ENCODE data around the gene PNMA6F.

Gene PNMA6F

GRCh38 chrX:153305972-153306371, 15.6 kb downstream of the PNMA6F start:
- intact Hi-C loops (cut with DNase I; ENCODE audit: low total_unique reads): no loop called here
- no peak for TF ChIP-seq CTCF (IDR thresholded peaks at IDR 0.05)
- Histone ChIP-seq H3K27me3 (no peaks in the 10 kb centered on the region), H3K27ac (no peak overlapping the region), H3K9me3 (no peaks in the 10 kb centered on the region), H3K4me1 (no peaks in the 10 kb centered on the region), H3K36me3 (no peaks in the 10 kb centered on the region), H3K4me3 (no peak overlapping the region)
- DNase-seq: no peak

GRCh38 chrX:153304988-153305736, 16.4 kb downstream of the PNMA6F start:
- intact Hi-C loops (cut with DNase I; ENCODE audit: low total_unique reads): no loop called here
- no peaks in the 10 kb centered on the region for H3K9me3 ChIP-seq
- no peaks in the 10 kb centered on the region for H3K27me3 ChIP-seq
- no peak for DNase-seq
- TF ChIP-seq CTCF (IDR thresholded peaks at IDR 0.05): no peak
- H3K27ac ChIP-seq: no peak overlapping the region
- H3K4me3 ChIP-seq: no peak overlapping the region
- H3K4me1 ChIP-seq: no peaks in the 10 kb centered on the region
- no peaks in the 10 kb centered on the region for H3K36me3 ChIP-seq

GRCh38 chrX:153303276-153304262, 18.0 kb downstream of the PNMA6F start:
- H3K9me3 ChIP-seq: no peaks in the 10 kb centered on the region
- DNase-seq: no peak
- H3K27me3 ChIP-seq: no peaks in the 10 kb centered on the region
- no peak overlapping the region for H3K4me3 ChIP-seq
- H3K4me1 ChIP-seq: no peaks in the 10 kb centered on the region
- H3K36me3 ChIP-seq: no peaks in the 10 kb centered on the region
- intact Hi-C loops (cut with DNase I; ENCODE audit: low total_unique reads): no loop called here
- no peak for TF ChIP-seq CTCF (IDR thresholded peaks at IDR 0.05)
- no peak overlapping the region for H3K27ac ChIP-seq

- no peak for DNase-seq
- intact Hi-C loops (cut with DNase I; ENCODE audit: low total_unique reads): no loop called here
- H3K36me3 ChIP-seq: no peaks in the 10 kb centered on the region
- no peak for TF ChIP-seq CTCF (IDR thresholded peaks at IDR 0.05)
- no peak overlapping the region for H3K4me3 ChIP-seq
- H3K4me1 ChIP-seq: no peaks in the 10 kb centered on the region
- H3K27ac ChIP-seq: no peak overlapping the region
- H3K9me3 ChIP-seq: no peaks in the 10 kb centered on the region
- no peaks in the 10 kb centered on the region for H3K27me3 ChIP-seq
Measured at GRCh38 chrX:153302796-153303195, 18.8 kb downstream of the PNMA6F start.

GRCh38 chrX:153301746-153302145, 19.8 kb downstream of the PNMA6F start:
- no peak for DNase-seq
- Histone ChIP-seq H3K27ac (no peak overlapping the region), H3K4me1 (no peaks in the 10 kb centered on the region), H3K27me3 (no peaks in the 10 kb centered on the region), H3K9me3 (no peaks in the 10 kb centered on the region), H3K4me3 (no peak overlapping the region), H3K36me3 (no peaks in the 10 kb centered on the region)
- TF ChIP-seq CTCF (IDR thresholded peaks at IDR 0.05): no peak
- intact Hi-C loops (cut with DNase I; ENCODE audit: low total_unique reads): no loop called here
